Camera-type eye (tissue), 1 donor: ENCODE measurements around the gene CUL3. TPM values are rescaled to one million over a fixed set of nuclear protein-coding genes. Genes with fewer than 3 reads are reported as not detected.

Source experiments
- total RNA-seq: library from RNA; depleted of rRNA; stranded (reverse); fragments of >200 nt; gene quantifications from one replicate; pipeline ENCODE4 v1.2.3, GENCODE V29; 2014

The CUL3 gene
- 146 TPM for total RNA-seq

DNA sequence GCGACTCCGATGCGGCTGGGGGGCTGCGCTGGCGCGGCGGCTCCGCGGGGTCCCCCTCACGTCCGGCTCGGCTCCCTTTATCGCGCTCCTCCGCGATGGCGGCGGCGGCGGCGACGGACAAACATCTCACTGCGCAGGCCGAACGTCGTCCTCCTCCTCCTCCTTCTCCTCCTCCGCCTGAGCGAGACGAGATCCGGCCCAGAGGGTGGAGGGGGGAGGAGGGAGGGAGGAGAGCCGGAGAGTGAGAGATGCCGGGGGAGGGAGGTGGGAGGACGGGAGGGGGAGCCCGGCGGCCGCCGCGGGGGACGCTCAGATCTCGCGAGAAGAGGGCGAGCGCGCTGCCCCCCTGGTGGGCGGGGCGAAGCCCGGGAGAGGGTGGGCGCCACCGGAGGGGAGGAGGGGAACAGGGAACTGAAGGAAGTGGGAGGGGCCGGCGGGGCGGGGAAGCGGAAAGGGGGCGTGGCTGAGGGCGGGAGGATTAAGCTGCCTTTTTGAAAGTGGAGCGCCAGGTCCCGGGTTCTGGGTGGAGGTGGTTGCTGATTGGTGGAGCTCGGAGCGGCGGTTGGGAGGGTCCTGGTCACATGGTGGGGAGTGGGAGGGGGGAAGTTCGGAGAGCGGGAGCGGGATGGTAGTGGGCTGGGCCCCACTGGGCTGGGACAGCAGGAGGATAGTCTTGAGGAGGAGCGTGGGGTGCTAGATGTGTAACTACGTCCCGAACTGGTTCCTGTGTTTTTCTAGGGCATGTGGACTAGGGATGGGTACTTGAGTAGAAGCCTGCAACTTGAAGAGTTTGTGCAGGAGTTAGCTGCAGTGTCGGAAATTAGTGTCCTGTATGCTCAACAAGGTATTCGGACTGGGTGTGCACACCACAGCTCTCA lies at the start of gene CUL3:
Gene CUL3, minus strand, starts transcription at position 153 of the 878 bp plus-strand sequence. CDS start 354 bp downstream, outside the sequence.

Other genes starting within 250 kb of the CUL3 start
- 8.2 TPM for gene FAM124B, start 183.3 kb downstream of the CUL3 start, total RNA-seq
- gene CCDC195, start 131.0 kb upstream of the CUL3 start, total RNA-seq: not detected